GM12878 (cell line): ENCODE results near the gene PCNX1. TPM values are rescaled to one million over a fixed set of nuclear protein-coding genes. Genes with fewer than 3 reads are reported as not detected.

ENCODE experiments used
- ATAC-seq: fragments of 200-7000 bp; cut with Tn5 transposase; 3 replicates; pipeline ENCODE4 v1.9.1; 2020; ENCODE audit warnings: mild to moderate bottlenecking, moderate library complexity
- BruUV-seq: library from RNA; stranded (reverse); fragments of 400-500 nt; replicated peaks from 2 replicates; lab custom pipeline; 2021; lab: Mats Ljungman, UMichigan
- CTCF ChIA-PET: fragments of 300-600 bp; sonication (Branson Sonifier 250); formaldehyde crosslinking; extraction: SDS; loops from one replicate; lab custom pipeline; 2021; ENCODE audit warnings: inconsistent platforms; lab: Yijun Ruan, JAX
- POLR2A ChIA-PET: fragments of 350-600 bp; formaldehyde crosslinking; extraction: SDS; loops from one replicate; lab custom pipeline; 2021; ENCODE audit warnings: inconsistent platforms; lab: Charles Lee
- RAD21 ChIA-PET: fragments of 300-600 bp; sonication (Branson Sonifier 250); formaldehyde crosslinking; loops from one replicate; lab custom pipeline; 2023; ENCODE audit warnings: antibody characterized with exemption; ENCODE audit not compliant: unreplicated experiment; lab: Charles Lee
- SMC1A ChIA-PET: fragments of 300-600 bp; sonication (Branson Sonifier 250); formaldehyde crosslinking; loops from one replicate; lab custom pipeline; 2023; ENCODE audit not compliant: unreplicated experiment, uncharacterized antibody; lab: Charles Lee
- DNase-seq: peaks from one replicate; pipeline ENCODE4 v3.0.0-alpha.2; 2011; ENCODE audit warnings: low read depth, low spot score
- FAIRE-seq: peaks from 3 replicates; lab custom pipeline; 2011; peaks lifted over from hg19 to GRCh38; lab: Jason Lieb, UNC
- H2AFZ ChIP-seq: 2 replicates; pipeline ENCODE4 v1.6.0; 2011; ENCODE audit warnings: low read depth, low read length, control low read depth; ENCODE audit not compliant: control insufficient read depth
- H3K27ac ChIP-seq: 2 replicates; pipeline ENCODE4 v1.5.1; 2011; ENCODE audit warnings: control low read depth; ENCODE audit not compliant: control insufficient read depth, insufficient read depth
- H3K27me3 ChIP-seq, 2 experiments: replicated peaks in 1 of 2; 2 replicates each; pipeline versions ENCODE4 v1.6.0 to v1.6.1; 2011; ENCODE audit warnings: low read length in 1 of 2; ENCODE audit not compliant: control insufficient read depth in 2 of 2, insufficient read depth in 2 of 2
- H3K36me3 ChIP-seq, 2 experiments: 2 replicates each; pipeline ENCODE4 v1.5.1; 2011; ENCODE audit warnings: low read length in 1 of 2; ENCODE audit not compliant: control insufficient read depth in 2 of 2, insufficient read depth in 2 of 2
- H3K4me1 ChIP-seq: 2 replicates; pipeline ENCODE4 v1.6.1; 2011; ENCODE audit warnings: mild to moderate bottlenecking, low read length, moderate library complexity, mixed read lengths; ENCODE audit not compliant: control insufficient read depth, insufficient read depth
- H3K4me2 ChIP-seq: 2 replicates; pipeline ENCODE4 v1.6.0; 2011; ENCODE audit warnings: control low read depth; ENCODE audit not compliant: control insufficient read depth, insufficient read depth
- H3K4me3 ChIP-seq: fragments of 200-600 bp; sonication (generic); 2 replicates; pipeline ENCODE4 v1.5.1; 2016
- H3K79me2 ChIP-seq: 2 replicates; pipeline ENCODE4 v1.6.0; 2011; ENCODE audit warnings: low read length; ENCODE audit not compliant: control insufficient read depth, insufficient read depth
- H3K9ac ChIP-seq: 2 replicates; pipeline ENCODE4 v1.8.0; 2011; ENCODE audit warnings: low read length, control low read depth, mixed read lengths; ENCODE audit not compliant: control insufficient read depth, insufficient read depth
- H3K9me3 ChIP-seq: replicated peaks from 3 replicates; pipeline ENCODE4 v1.5.1; 2011; ENCODE audit warnings: mild to moderate bottlenecking, low read length; ENCODE audit not compliant: control insufficient read depth, insufficient read depth
- H4K20me1 ChIP-seq: 2 replicates; pipeline ENCODE4 v1.6.0; 2011; ENCODE audit not compliant: control insufficient read depth, insufficient read depth
- CEBPB ChIP-seq, 2 experiments: fragments of 150-350 bp in 1 of 2; IDR thresholded peaks; 2 replicates each; pipeline ENCODE4 v1.6.1; 2012 to 2014; ENCODE audit warnings: low read depth in 2 of 2, low read length in 2 of 2, borderline replicate concordance in 1 of 2, inconsistent platforms in 1 of 2
- CREB1 ChIP-seq: IDR thresholded peaks from 2 replicates; pipeline ENCODE4 v1.6.1; 2012; ENCODE audit warnings: low read depth, mild to moderate bottlenecking, inconsistent platforms
- POLR2AphosphoS5 ChIP-seq: IDR thresholded peaks from 2 replicates; pipeline ENCODE4 v1.6.1; 2011; ENCODE audit warnings: mild to moderate bottlenecking, low read length, inconsistent platforms
- RFX5 ChIP-seq: IDR thresholded peaks from 2 replicates; pipeline ENCODE4 v1.6.1; 2011; ENCODE audit warnings: low read depth, low read length, improper control_type of control experiment
- WGBS: methylation state at CpG from one replicate; pipeline ENCODE4 v1.1.6; 2016; ENCODE audit warnings: low lambda C conversion rate; ENCODE audit not compliant: insufficient replicate concordance, insufficient coverage; ENCODE audit errors: missing lambda C conversion rate; 5-methylcytosine and 5-hydroxymethylcytosine counted together
- in situ Hi-C: fragments of 300-500 bp; cut with MboI; formaldehyde crosslinking; loops from 9 replicates; pipeline ENCODE4 v1.14.3; 2018; ENCODE audit warnings: mixed read lengths
- intact Hi-C: fragments of 100-400 bp; cut with micrococcal nuclease; formaldehyde crosslinking; loops from one replicate; pipeline ENCODE4 v1.14.2; 2022; ENCODE audit not compliant: unreplicated experiment
- polyA plus RNA-seq, 11 experiments: library from polyadenylated mRNA; depleted of rRNA in 4 of 11; unstranded in 6 of 11; stranded (reverse) in 5 of 11; fragments of >200 nt; fragmentation: Nextera tagmentation in 4 of 11; fragmentation: Illumina TruSeq in 1 of 11; extraction: Ambion mirVana in 4 of 11; extraction: Trizol in 1 of 11; gene quantifications; 1 replicate in 1 of 11; 2 replicates in 10 of 11; pipeline versions ENCODE4 v1.2.1 to v1.2.3, GENCODE V29; 2011 to 2016; ENCODE audit warnings: inconsistent platforms in 2 of 11, missing spikeins in 2 of 11, low read depth in 1 of 11
- total RNA-seq, 4 experiments: library from RNA; depleted of rRNA in 3 of 4; stranded (reverse); fragments of >200 nt in 3 of 4; fragmentation: Illumina TruSeq in 1 of 4; extraction: Trizol in 1 of 4; gene quantifications; 2 replicates each; pipeline versions ENCODE4 v1.2.1 to v1.2.3, GENCODE V29; 2013 to 2021
- TF ChIP-seq, protein P1 (sequence below): IDR thresholded peaks from 2 replicates; pipeline ENCODE4 v1.6.1; 2011; ENCODE audit warnings: low read depth, low read length, improper control_type of control experiment, borderline replicate concordance

The PCNX1 gene
- total and polyA plus RNA-seq, 10 of the 15 experiments (the other 5 are each of a cell fraction or from before 2014, with no cell fraction given) = 4.6 to 53.9 (median 20.5) TPM

DNA sequence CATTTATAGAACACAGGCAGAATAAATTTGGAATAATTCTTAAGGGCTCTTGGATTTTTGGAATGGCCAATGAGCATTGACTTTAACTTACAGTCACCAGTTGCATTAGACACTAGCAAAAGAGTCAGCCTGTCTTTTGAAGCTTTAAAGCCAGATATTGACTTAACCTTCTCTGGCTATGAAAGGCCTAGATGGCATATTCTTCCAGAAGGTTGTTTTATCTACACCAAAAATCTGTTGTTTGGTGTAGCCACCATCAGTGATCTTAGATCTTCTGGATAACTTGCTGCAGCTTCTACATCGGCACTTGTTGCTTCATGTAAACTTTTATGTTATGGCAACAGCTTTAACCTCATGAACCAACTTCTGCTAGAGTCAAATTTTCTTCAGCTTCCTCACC, 10.4 kb downstream of the PCNX1 start:
- BruUV-seq = no TSS peak
- Histone ChIP-seq H4K20me1 (no peaks in the 10 kb centered on the region; the same call in 1 of the 2 replicates), H3K9me3 (peaks cover 1% of the 10 kb centered on the region; the same call in 1 of the 3 replicates), H3K36me3 (no peaks in the 10 kb centered on the region; a peak in 1 of 4 replicates), H2AFZ (no peak overlapping the region), H3K9ac (no peak overlapping the region), H3K79me2 (peaks cover 84% of the 10 kb centered on the region)
- no peak for DNase-seq
- ChIA-PET SMC1A (interaction anchor here (0.6 to 3.2 kb wide), 9 partner anchors 8 to 317 kb away, joined by 3 to 14 read pairs (median 3); partner anchors contain the start of gene MED6), RAD21 (interaction anchor here (0.7 kb wide), 1 partner anchor 35 kb away, joined by 3 read pairs; no protein-coding TSS in a partner anchor), CTCF (interaction anchor here (0.5 to 1.4 kb wide), 5 partner anchors 10 to 100 kb away, joined by 3 to 4 read pairs (median 3); partner anchors contain the start of gene PCNX1)
- peak; percentile 88 for TF ChIP-seq RFX5
- TF ChIP-seq CREB1 = peak; percentile 73
- TF ChIP-seq, protein P1, sequence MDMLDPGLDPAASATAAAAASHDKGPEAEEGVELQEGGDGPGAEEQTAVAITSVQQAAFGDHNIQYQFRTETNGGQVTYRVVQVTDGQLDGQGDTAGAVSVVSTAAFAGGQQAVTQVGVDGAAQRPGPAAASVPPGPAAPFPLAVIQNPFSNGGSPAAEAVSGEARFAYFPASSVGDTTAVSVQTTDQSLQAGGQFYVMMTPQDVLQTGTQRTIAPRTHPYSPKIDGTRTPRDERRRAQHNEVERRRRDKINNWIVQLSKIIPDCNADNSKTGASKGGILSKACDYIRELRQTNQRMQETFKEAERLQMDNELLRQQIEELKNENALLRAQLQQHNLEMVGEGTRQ = no peak
- TF ChIP-seq POLR2AphosphoS5 = peak; percentile 38; the same call in 1 of the 2 replicates
- no peak for TF ChIP-seq CEBPB (IDR thresholded peaks at IDR 0.05; ENCODE audit: borderline replicate concordance in 1 of 2, low read depth in 2 of 2, low read length in 2 of 2)
- TF ChIP-seq, all 136 proteins: peak for 3
- peaks cover 4% of the 10 kb centered on the region for H3K4me1 ChIP-seq
- ATAC-seq (no peak), FAIRE-seq (no peak)
- POLR2A ChIA-PET = interaction anchor here (1.0 to 1.2 kb wide), 3 partner anchors 10 to 36 kb away, joined by 3 to 4 read pairs (median 3); partner anchors contain the start of gene PCNX1
- H3K4me3 ChIP-seq = no peak overlapping the region
- no peak overlapping the region for H3K27ac ChIP-seq
- in situ Hi-C loops = no loop called here
- intact Hi-C loops = no loop called here
- 52% methylated on average over 1 of the region's 1 CpG for WGBS
- H3K27me3 ChIP-seq = no peaks in the 10 kb centered on the region
- H3K4me2 ChIP-seq = no peak overlapping the region
